HL-60/S4 treated with phorbol 12-myristate 13-acetate at 8.2 ng/mL for 4 days and 3 days (cell line): ENCODE results near the gene SCO1.

Experiments
- in situ Hi-C: fragments of 300-500 bp; cut with MboI; formaldehyde crosslinking; loops from 2 replicates; pipeline ENCODE4 v1.15.0; 2022; ENCODE audit warnings: low sequenced_read_pairs

Gene SCO1

DNA sequence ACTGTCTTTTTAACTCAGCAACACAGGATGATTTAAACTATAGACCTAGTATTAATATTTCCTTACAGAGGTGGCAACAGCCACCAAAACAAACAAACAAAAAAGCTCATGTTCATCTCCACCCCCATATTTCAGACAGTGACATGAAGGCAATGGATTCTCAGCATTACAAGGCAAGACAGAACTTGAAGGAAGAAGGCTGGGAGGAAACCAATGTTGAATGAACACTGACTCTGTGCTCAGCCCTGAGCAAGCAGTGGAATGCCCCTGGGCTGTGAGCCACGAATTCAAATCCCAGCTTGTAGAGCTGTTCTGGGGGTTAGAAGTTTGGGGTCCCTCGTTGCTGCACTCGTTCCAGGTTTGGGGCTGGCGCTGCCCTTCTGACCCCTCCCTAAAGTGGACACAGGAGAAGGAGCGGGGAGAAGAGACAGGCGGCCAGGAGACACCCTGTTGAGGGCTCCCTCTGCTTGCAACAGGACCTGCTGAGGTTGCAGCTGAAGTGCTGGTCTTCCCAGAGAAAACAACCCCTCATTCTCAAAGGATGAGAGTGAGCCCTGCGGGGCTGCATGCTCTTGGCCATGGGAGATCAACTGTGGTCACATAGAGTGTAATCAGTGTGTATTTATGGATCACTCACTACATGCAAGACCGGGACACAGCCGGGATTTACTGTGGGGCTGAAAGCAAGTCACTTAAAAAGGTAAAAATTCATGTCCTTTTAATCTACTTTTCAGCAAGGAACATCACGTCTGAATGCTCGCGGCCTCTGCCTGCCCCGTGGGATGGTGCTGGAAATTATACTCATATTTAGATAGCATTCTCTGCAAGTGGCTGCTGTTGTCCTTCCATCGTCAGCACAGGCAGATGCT is 74.5 kb downstream of the SCO1 start:
- in situ Hi-C loops, result no loop called here
